ENCODE measurements around the gene ANTXR1. TPM values are rescaled to one million over a fixed set of nuclear protein-coding genes. Genes with fewer than 3 reads are reported as not detected.

The ANTXR1 gene
- total and polyA plus RNA-seq, 2 of the 8 experiments (the other 6 are each of a cell fraction or from before 2014, with no cell fraction given), result 15.8 to 44.3 TPM

GRCh38 chr2:69023236-69023635 is 10.3 kb downstream of the ANTXR1 start:
- Histone ChIP-seq H2BK12ac (ENCODE audit: low read depth, low read length) (no peak overlapping the region), H3K4me3 (ENCODE audit: extremely low read depth in 1 of 4, insufficient read depth in 2 of 4, low read depth in 3 of 4, low read length in 4 of 4) (no peak overlapping the region), H3K27ac (ENCODE audit: low read depth, low read length) (no peak overlapping the region), H3K56ac (replicated peaks; ENCODE audit: insufficient read length, low read depth, low read length) (peak overlapping the region; percentile 80), H4K91ac (replicated peaks; ENCODE audit: insufficient read length, low read length) (no peak overlapping the region), H2AFZ (ENCODE audit: low read length) (no peak overlapping the region), H3K4me2 (ENCODE audit: insufficient read depth in 1 of 2, low read depth in 2 of 2, low read length in 2 of 2) (no peak overlapping the region), H3K14ac (ENCODE audit: insufficient read length) (no peak overlapping the region), H2BK20ac (ENCODE audit: low read length) (no peak overlapping the region), H3K27me3 (replicated peaks in 1 of 4; ENCODE audit: control insufficient read depth in 3 of 4, extremely low read depth in 1 of 4, insufficient read depth in 3 of 4, low read length in 3 of 4) (no peaks in the 10 kb centered on the region), H3K23me2 (ENCODE audit: low read depth, low read length) (peaks cover 6% of the 10 kb centered on the region; the same call in 1 of the 2 replicates), H3K23ac (ENCODE audit: insufficient read length) (no peak overlapping the region), H3K79me1 (ENCODE audit: low read depth, low read length) (no peaks in the 10 kb centered on the region; the same call in 1 of the 2 replicates), H2BK15ac (ENCODE audit: low read length) (no peak overlapping the region), H4K5ac (ENCODE audit: insufficient read length, low read depth, low read length) (no peak overlapping the region), H2BK120ac (replicated peaks; ENCODE audit: low read depth, low read length) (no peak overlapping the region), H3K9ac (replicated peaks in 1 of 4; ENCODE audit: extremely low read depth in 1 of 4, low read depth in 3 of 4, low read length in 3 of 4) (no peak overlapping the region), H2BK5ac (ENCODE audit: low read depth, low read length) (no peak overlapping the region), H3K9me3 (ENCODE audit: insufficient read depth in 2 of 2, low read depth in 1 of 2, low read length in 1 of 2) (no peaks in the 10 kb centered on the region), H3K36me3 (ENCODE audit: control insufficient read depth in 2 of 4, insufficient read depth in 4 of 4, low read length in 3 of 4) (no peaks in the 10 kb centered on the region), H3K4ac (replicated peaks; ENCODE audit: insufficient read length, low read depth, low read length) (no peak overlapping the region), H3K18ac (ENCODE audit: extremely low read depth, low read length) (no peak overlapping the region), H4K8ac (ENCODE audit: extremely low read depth, insufficient read depth, low read length) (no peak overlapping the region), H2AK5ac (ENCODE audit: low read depth, low read length) (no peak overlapping the region), H4K20me1 (replicated peaks in 1 of 2; ENCODE audit: control insufficient read depth in 1 of 2, insufficient read depth in 2 of 2, low read length in 2 of 2) (peaks cover 2 to 13% of the 10 kb centered on the region in 2 experiments), H3K79me2 (ENCODE audit: control insufficient read depth in 1 of 2, insufficient read depth in 2 of 2, low read length in 2 of 2) (peaks cover 0 to 69% of the 10 kb centered on the region in 2 experiments; a peak in 2 of 4 replicates), H3K4me1 (replicated peaks in 1 of 4; ENCODE audit: control insufficient read depth in 3 of 4, insufficient read depth in 4 of 4, low read length in 3 of 4) (peaks cover 0 to 8% (median 1%) of the 10 kb centered on the region in 4 experiments; a peak in 1 of 7 replicates)
- ChIA-PET POLR2A (ENCODE audit: partially characterized antibody) (interaction anchor here (0.9 kb wide), 1 partner anchor 21 kb away, joined by 3 read pairs; no protein-coding TSS in a partner anchor), CTCF (ENCODE audit: partially characterized antibody) (interaction anchor here (1.0 to 2.4 kb wide), 4 partner anchors 8 to 283 kb away, joined by 3 to 8 read pairs (median 4); partner anchors contain the start of gene ANTXR1)
- WGBS, 2 experiments (ENCODE audit: extremely low coverage in 1 of 2, insufficient coverage in 1 of 2, insufficient read length in 1 of 2, insufficient replicate concordance in 2 of 2, low coverage in 1 of 2, low lambda C conversion rate in 2 of 2, missing lambda C conversion rate in 1 of 2), result 88% methylated on average over 2 of the region's 2 CpGs; no CpG with 5 or more reads in 1 of the 2 experiments
- DNase-seq (ENCODE audit: low read depth in 1 of 2, low spot score in 2 of 2), result no peak
- no peak for FAIRE-seq
- TF ChIP-seq EZH2 (IDR thresholded peaks at IDR 0.05; ENCODE audit: low read depth, low read length, severe bottlenecking), result no peak
- no peak for TF ChIP-seq YY1 (IDR thresholded peaks at IDR 0.05; ENCODE audit: low read depth, low read length)

Measured in H1 (cell line).